Mesendoderm (in vitro differentiated cells): ENCODE measurements around the gene ABCA6.

Experiments
- DNase-seq: peaks from one replicate; pipeline ENCODE4 v3.0.0; 2013
- H2AK5ac ChIP-seq: 2 replicates; pipeline ENCODE4 v1.6.1; 2013; ENCODE audit warnings: low read length, inconsistent platforms
- H2BK120ac ChIP-seq: 2 replicates; pipeline ENCODE4 v1.6.1; 2013; ENCODE audit warnings: low read depth, mild to moderate bottlenecking, low read length, moderate library complexity, mixed read lengths
- H2BK15ac ChIP-seq: replicated peaks from 2 replicates; pipeline ENCODE4 v1.6.1; 2013; ENCODE audit warnings: low read depth, mild to moderate bottlenecking, moderate library complexity
- H2BK5ac ChIP-seq: 2 replicates; pipeline ENCODE4 v1.6.1; 2013; ENCODE audit warnings: low read length, inconsistent platforms
- H3K18ac ChIP-seq: 2 replicates; pipeline ENCODE4 v1.6.1; 2013; ENCODE audit warnings: mild to moderate bottlenecking, low read length, mixed read lengths
- H3K23ac ChIP-seq: one replicate; pipeline ENCODE4 v1.6.1; 2013; ENCODE audit warnings: low read length
- H3K27ac ChIP-seq: 2 replicates; pipeline ENCODE4 v1.5.1; 2013; ENCODE audit warnings: low read depth, mild to moderate bottlenecking, inconsistent platforms, low read length, moderate library complexity
- H3K27me3 ChIP-seq: 2 replicates; pipeline ENCODE4 v1.6.1; 2013; ENCODE audit warnings: low read length, control low read depth, mild to moderate bottlenecking, inconsistent platforms; ENCODE audit not compliant: insufficient read depth, poor library complexity
- H3K36me3 ChIP-seq: 2 replicates; pipeline ENCODE4 v1.6.1; 2013; ENCODE audit warnings: low read length, inconsistent platforms; ENCODE audit not compliant: control insufficient read depth, insufficient read depth
- H3K4ac ChIP-seq: one replicate; pipeline ENCODE4 v1.6.1; 2013; ENCODE audit warnings: low read depth, mild to moderate bottlenecking, low read length, moderate library complexity
- H3K4me1 ChIP-seq: 2 replicates; pipeline ENCODE4 v1.6.1; 2013; ENCODE audit warnings: low read depth, low read length, inconsistent platforms; ENCODE audit not compliant: control insufficient read depth
- H3K4me2 ChIP-seq: 2 replicates; pipeline ENCODE4 v1.6.1; 2013; ENCODE audit warnings: low read length
- H3K4me3 ChIP-seq: 2 replicates; pipeline ENCODE4 v1.5.1; 2013; ENCODE audit warnings: mild to moderate bottlenecking, low read length
- H3K56ac ChIP-seq: one replicate; pipeline ENCODE4 v1.6.1; 2013; ENCODE audit warnings: low read length
- H3K79me1 ChIP-seq: 2 replicates; pipeline ENCODE4 v1.6.1; 2013; ENCODE audit warnings: low read length, inconsistent platforms
- H3K79me2 ChIP-seq: 2 replicates; pipeline ENCODE4 v1.6.1; 2013; ENCODE audit warnings: mild to moderate bottlenecking, low read length; ENCODE audit not compliant: control insufficient read depth, insufficient read depth
- H3K9ac ChIP-seq: 2 replicates; pipeline ENCODE4 v1.6.1; 2013; ENCODE audit warnings: low read length, inconsistent platforms
- H4K5ac ChIP-seq: one replicate; pipeline ENCODE4 v1.6.1; 2013; ENCODE audit warnings: low read length
- H4K8ac ChIP-seq: one replicate; pipeline ENCODE4 v1.6.1; 2013; ENCODE audit warnings: low read depth, mild to moderate bottlenecking, control low read depth, low read length, moderate library complexity
- WGBS: extraction: QIAGEN DNeasy Blood & Tissue Kit; methylation state at CpG from one replicate; pipeline ENCODE4 v1.1.7; 2013; ENCODE audit warnings: low lambda C conversion rate, missing lambda C conversion rate; ENCODE audit not compliant: insufficient coverage; ENCODE audit errors: extremely low coverage; 5-methylcytosine and 5-hydroxymethylcytosine counted together

ABCA6 gene

DNA sequence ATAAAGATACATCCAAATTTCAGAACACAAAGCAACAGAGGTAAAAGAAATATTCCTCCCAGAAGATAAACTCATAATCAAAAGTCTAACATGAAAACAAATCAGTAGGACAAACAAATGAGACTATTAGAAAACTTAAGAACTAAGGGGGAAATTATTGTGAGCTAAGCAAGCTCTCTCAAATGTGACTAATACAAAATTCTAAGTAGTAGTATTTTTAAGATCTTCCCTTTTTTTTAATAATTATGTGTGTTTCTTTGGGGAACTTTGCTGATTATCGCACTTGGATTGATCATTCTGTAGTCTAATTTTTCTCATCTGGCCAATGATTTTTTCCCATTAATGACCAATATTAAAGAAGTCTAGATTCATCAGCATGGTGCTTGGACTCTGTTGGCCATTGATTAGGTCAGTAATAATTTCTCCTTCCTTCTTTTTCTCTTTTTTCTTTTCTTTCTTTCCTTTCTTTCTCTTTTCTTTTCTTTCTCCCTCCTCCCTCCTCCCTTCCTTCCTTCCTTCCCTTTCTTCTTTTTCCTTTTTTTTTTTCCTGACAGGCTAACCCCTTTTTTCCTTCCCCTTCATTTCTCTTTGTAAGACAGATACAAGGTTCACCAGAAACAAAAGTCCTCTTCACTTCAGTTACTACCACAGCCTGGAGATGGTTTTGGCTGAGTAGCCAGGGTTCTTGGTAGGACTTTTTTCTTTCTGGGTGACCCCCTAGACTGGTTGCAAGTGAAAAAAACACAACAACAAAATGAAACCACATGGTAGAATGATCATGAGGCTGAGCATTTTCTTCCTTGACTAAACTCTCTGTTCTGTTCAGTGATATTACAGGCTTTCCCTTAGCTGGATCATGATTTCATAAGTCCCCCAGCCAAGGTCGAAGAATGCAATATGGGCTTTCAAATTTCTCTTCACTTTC is 2.9 kb upstream of the ABCA6 start:
- no peak overlapping the region for H3K4me2 ChIP-seq
- H3K27me3 ChIP-seq = no peaks in the 10 kb centered on the region
- H3K4me1 ChIP-seq = no peaks in the 10 kb centered on the region
- no CpG with 5 or more reads among the region's 2 CpGs for WGBS
- H3K27ac ChIP-seq = no peak overlapping the region
- no peak overlapping the region for H3K23ac ChIP-seq
- no peak overlapping the region for H3K4me3 ChIP-seq
- H2BK15ac ChIP-seq = no peak overlapping the region
- H2BK5ac ChIP-seq = no peak overlapping the region
- no peak overlapping the region for H4K5ac ChIP-seq
- no peak for DNase-seq
- no peak overlapping the region for H3K9ac ChIP-seq
- H3K18ac ChIP-seq = no peak overlapping the region
- no peak overlapping the region for H3K56ac ChIP-seq
- H2BK120ac ChIP-seq = no peak overlapping the region
- no peaks in the 10 kb centered on the region for H3K79me1 ChIP-seq
- no peak overlapping the region for H2AK5ac ChIP-seq
- H3K36me3 ChIP-seq = no peaks in the 10 kb centered on the region
- no peaks in the 10 kb centered on the region for H3K79me2 ChIP-seq
- H4K8ac ChIP-seq = no peak overlapping the region
- H3K4ac ChIP-seq = no peak overlapping the region

DNA sequence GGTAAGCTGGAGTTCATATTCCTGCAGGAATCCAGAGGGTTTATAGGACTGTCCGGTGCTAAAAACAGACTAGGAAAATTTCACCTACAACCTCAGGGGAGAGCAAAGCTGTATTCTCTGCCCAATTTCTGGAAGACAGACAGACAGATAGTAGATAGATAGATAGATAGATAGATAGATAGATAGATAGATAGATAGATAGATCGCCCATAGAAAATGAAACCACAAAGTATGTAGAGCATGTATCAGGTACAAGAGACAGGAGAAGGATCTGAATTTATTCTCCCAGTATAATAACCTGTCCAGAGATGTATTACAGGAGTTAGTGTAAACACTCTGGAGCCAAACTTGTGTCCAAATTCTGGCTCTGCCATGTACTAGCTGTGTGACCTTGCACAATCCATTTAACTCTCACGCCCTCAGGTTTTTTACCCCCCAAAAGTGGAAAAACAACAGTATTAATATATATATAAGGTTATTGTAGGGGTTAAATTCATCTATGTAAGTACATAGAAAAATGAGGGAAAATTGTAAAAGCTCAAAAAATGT is 2.1 kb upstream of the ABCA6 start:
- H3K27me3 ChIP-seq = no peaks in the 10 kb centered on the region
- WGBS = no CpG with 5 or more reads among the region's 3 CpGs
- no peak overlapping the region for H2BK15ac ChIP-seq

GRCh38 chr17:69143151-69143550 is 1.5 kb upstream of the ABCA6 start:
- H3K27me3 ChIP-seq = no peaks in the 10 kb centered on the region
- no peaks in the 10 kb centered on the region for H3K36me3 ChIP-seq
- H3K18ac ChIP-seq = no peak overlapping the region
- no peak for DNase-seq
- no peak overlapping the region for H3K4me2 ChIP-seq
- WGBS = no CpG with 5 or more reads among the region's 1 CpG
- H2AK5ac ChIP-seq = no peak overlapping the region
- no peak overlapping the region for H3K9ac ChIP-seq
- no peak overlapping the region for H2BK120ac ChIP-seq
- H2BK15ac ChIP-seq = no peak overlapping the region
- H3K4ac ChIP-seq = no peak overlapping the region
- H4K5ac ChIP-seq = no peak overlapping the region
- no peak overlapping the region for H3K56ac ChIP-seq
- no peak overlapping the region for H3K23ac ChIP-seq
- H4K8ac ChIP-seq = no peak overlapping the region
- no peaks in the 10 kb centered on the region for H3K79me1 ChIP-seq
- H2BK5ac ChIP-seq = no peak overlapping the region
- no peak overlapping the region for H3K27ac ChIP-seq
- no peak overlapping the region for H3K4me3 ChIP-seq
- no peaks in the 10 kb centered on the region for H3K79me2 ChIP-seq
- H3K4me1 ChIP-seq = no peaks in the 10 kb centered on the region

More for the DNA sequence above, 2.1 kb upstream of the ABCA6 start:
- Histone ChIP-seq H2AK5ac (no peak overlapping the region), H4K8ac (no peak overlapping the region), H3K36me3 (no peaks in the 10 kb centered on the region), H3K79me1 (no peaks in the 10 kb centered on the region), H3K9ac (no peak overlapping the region), H2BK5ac (no peak overlapping the region), H3K4me3 (no peak overlapping the region), H3K4me1 (no peaks in the 10 kb centered on the region), H3K4ac (no peak overlapping the region), H3K4me2 (no peak overlapping the region), H3K23ac (no peak overlapping the region), H3K79me2 (no peaks in the 10 kb centered on the region), H3K56ac (no peak overlapping the region), H2BK120ac (no peak overlapping the region), H3K18ac (no peak overlapping the region), H3K27ac (no peak overlapping the region), H4K5ac (no peak overlapping the region)
- DNase-seq = no peak

GRCh38 chr17:69142175-69142802 is 594 bp upstream of the ABCA6 start:
- Histone ChIP-seq H3K9ac (no peak overlapping the region), H2BK15ac (no peak overlapping the region), H2AK5ac (no peak overlapping the region), H3K4me2 (no peak overlapping the region), H3K79me2 (no peaks in the 10 kb centered on the region), H2BK5ac (no peak overlapping the region), H3K4me1 (no peaks in the 10 kb centered on the region), H3K4me3 (no peak overlapping the region), H3K27me3 (no peaks in the 10 kb centered on the region), H4K5ac (no peak overlapping the region), H3K23ac (no peak overlapping the region), H3K4ac (no peak overlapping the region), H3K79me1 (no peaks in the 10 kb centered on the region), H2BK120ac (no peak overlapping the region), H3K56ac (no peak overlapping the region), H3K18ac (no peak overlapping the region), H4K8ac (no peak overlapping the region), H3K27ac (no peak overlapping the region), H3K36me3 (no peaks in the 10 kb centered on the region)
- no CpG with 5 or more reads among the region's 3 CpGs for WGBS
- DNase-seq = no peak

GRCh38 chr17:69134112-69134511 is 7.6 kb downstream of the ABCA6 start:
- Histone ChIP-seq H3K4me3 (no peak overlapping the region), H3K4me2 (no peak overlapping the region), H3K23ac (no peak overlapping the region), H2BK120ac (no peak overlapping the region), H3K18ac (no peak overlapping the region), H3K4me1 (no peaks in the 10 kb centered on the region), H3K27me3 (no peaks in the 10 kb centered on the region), H2BK15ac (no peak overlapping the region), H3K9ac (no peak overlapping the region), H2AK5ac (no peak overlapping the region), H4K8ac (no peak overlapping the region), H3K27ac (no peak overlapping the region), H3K79me1 (no peaks in the 10 kb centered on the region), H3K56ac (no peak overlapping the region), H3K79me2 (no peaks in the 10 kb centered on the region), H3K4ac (no peak overlapping the region), H4K5ac (no peak overlapping the region), H2BK5ac (no peak overlapping the region), H3K36me3 (no peaks in the 10 kb centered on the region)
- no peak for DNase-seq
- no CpG with 5 or more reads among the region's 3 CpGs for WGBS
